Measurements from ENCODE around the gene UGT2B7.
"Not testable (repeated sequence)": the region's sequence is repeated elsewhere in the genome, so short reads cannot be mapped to it uniquely, and the experiment has no call there.

Gene UGT2B7

DNA sequence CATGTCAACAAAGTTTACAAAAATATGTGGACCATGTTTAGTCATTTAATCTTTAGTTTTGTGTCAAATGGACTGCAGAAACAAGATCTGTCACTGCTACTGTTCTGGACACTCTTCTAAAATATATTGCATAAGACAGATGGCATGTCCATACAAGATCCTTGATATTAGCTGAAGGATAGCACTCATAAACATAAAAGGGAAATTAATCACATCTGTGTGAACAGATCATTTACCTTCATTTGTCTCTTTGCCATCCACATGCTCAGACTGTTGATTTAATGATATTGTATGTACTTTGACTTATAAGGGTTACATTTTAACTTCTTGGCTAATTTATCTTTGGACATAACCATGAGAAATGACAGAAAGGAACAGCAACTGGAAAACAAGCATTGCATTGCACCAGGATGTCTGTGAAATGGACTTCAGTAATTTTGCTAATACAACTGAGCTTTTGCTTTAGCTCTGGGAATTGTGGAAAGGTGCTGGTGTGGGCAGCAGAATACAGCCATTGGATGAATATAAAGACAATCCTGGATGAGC is at the start of gene UGT2B7:
TSS of gene UGT2B7 (plus strand) at position 364 of the 546 bp plus-strand sequence. CDS start at position 411, 47 bp downstream.
- DNase-seq, result no peak

DNA sequence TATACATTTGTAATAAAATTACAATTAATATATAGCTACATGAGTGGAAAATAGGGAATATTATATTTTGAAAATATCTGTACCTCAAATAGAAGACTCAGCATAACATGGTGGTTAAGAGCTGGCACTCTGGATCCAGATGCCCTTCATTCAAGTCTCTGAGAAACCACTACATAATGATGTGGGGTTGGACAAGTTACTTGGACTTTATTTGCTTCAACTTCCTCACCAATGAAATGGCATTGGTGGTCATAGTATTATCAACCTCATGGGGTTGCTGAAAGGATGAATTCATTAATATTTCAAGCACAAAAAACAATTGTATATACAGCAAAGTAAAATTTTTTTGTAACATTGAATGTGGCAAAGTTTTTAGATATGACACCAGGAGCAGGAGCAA is 46.4 kb upstream of the UGT2B7 start:
- DNase-seq, result no peak

DNA sequence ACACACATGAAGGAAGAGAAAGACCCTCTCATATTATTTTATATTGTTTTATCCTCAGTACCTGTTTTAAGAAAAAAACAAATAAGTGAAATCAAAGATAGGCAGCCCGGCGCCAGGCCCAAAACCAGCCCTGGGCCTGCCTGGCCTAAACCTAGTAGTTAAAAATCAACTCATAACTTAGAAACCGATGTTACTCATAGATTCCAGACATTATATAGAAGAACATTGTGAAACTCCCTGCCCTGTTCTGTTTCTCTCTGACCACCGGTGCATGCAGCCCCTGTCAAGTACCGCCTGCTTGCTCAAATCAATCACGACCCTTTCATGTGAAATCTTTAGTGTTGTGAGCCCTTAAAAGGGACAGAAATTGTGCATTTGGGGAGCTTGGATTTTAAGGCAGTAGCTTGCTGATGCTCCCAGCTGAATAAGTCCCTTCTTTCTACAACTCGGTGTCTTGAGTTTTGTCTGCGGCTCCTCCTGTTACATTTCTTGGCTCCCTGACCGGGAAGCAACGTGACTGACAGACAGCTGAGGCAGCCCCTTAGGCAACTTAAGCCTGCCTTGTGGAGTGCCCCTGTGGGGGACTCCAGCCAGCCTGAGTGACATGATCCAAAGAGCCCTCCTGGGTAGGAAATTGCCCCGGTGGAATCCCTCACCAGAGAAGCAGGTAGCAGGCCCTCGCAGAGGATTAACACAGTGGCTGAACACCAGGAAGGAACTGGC is 45.3 kb upstream of the UGT2B7 start:
- DNase-seq, result not testable (repeated sequence)

DNA sequence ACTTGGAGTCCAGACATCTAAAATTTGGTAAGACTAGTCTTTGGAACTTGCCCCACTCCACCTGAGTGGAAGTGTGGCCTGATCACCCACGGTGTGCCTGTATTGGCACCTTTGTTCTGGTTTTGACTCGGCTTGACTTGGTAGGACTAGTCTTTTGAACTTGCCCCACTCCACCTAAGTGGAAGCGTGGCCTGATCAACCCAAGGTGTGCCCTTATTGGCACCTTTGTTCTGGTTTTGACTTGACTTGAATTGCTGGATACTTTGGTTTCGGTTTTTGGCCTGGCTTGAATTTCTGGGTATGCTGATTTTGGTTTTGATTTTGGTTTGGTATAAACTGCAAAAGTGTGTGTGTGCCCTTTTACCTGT is 44.7 kb upstream of the UGT2B7 start:
- no peak for DNase-seq

DNA sequence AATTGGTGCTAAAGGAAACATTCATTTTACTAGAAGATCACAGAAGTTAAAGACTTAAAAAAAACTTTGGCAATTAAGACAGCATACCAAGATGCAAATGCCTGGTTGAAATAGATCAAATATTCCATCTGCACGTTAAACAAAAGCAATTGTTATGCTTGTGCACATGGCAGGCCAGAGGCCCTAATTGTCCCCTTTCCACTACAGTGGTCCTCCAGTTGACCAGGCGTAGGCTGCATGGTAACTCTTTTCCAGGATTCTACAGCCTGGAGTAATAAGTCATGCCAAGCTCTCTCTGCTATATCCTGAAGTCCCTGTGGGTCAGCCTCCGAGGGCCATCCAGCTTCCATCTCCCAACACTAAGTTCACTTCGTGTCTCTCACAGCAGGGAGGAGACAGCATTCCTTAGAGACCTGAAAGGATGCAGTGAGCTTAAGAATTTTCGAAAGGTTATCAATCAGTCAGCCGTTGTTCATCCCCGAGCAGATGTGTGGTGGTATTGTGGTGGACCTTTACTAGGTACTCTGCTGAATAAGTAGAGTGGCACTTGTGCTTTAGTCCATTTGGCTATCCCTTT is 42.9 kb upstream of the UGT2B7 start:
- DNase-seq, result not testable (repeated sequence)

DNA sequence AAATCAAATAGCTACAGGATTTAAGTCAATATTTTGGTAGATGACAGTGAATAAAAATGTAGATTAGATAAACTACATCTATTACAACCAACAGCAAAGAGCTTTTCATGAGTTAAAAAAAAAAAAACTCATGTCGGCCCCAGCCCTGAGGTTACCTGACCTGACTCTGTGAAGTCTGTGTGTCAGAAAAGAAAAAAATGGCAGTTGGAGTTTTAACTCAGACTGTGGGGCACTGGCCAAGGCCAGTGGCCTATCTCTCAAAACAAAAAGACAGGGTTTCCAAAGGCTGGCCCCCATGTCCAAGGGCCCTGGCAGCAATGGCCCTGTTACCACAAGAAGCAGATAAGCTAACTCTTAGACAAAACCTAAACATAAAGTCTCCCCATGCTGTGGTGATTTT is 42.2 kb upstream of the UGT2B7 start:
- not testable (repeated sequence) for DNase-seq

DNA sequence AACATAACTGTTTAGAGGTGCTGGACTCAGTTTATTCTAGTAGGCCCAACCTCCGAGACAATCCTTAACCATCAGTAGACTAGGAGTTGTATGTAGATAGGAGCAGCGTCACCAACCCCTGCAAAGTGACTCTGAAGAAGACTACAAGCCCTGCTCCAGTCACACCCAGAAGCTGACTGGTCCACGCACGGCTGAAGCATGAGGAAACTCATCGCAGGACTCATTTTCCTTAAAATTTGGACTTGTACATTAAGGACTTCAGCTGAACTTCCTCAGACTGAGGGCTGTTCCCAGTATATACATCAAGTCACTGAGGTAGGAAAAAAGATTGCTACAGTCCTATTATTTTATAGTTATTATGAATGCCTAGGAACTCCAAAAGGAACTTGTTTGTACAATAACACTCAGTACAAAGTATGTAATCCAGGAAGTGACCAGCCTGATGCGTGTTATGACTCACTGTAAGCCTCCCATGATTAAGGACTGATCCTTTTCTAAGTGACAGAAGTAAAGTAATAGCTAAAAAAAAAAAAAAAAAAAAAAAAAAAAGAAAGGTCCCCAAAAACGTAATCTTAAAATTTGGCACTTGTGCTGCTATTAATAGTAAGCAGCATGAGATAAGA is 41.6 kb upstream of the UGT2B7 start:
- DNase-seq, result no peak

DNA sequence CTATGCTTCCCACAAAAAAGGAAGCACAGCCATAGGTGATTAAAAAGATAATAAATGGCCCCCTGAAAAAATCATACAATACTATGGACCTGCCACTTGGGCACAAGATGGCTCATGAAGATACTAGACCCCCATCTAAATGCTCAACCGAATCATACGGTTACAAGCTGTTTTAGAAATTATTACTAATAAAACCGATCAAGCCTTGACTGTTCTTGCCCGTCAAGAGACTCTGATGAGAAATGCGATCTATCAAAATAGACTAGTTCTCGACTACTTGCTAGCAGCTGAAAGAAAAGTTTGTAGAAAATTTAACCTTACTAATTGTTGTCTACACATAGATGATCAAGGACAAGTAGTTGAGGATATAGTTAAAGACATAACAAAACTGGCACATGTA is 40.1 kb upstream of the UGT2B7 start:
- DNase-seq, result no peak

DNA sequence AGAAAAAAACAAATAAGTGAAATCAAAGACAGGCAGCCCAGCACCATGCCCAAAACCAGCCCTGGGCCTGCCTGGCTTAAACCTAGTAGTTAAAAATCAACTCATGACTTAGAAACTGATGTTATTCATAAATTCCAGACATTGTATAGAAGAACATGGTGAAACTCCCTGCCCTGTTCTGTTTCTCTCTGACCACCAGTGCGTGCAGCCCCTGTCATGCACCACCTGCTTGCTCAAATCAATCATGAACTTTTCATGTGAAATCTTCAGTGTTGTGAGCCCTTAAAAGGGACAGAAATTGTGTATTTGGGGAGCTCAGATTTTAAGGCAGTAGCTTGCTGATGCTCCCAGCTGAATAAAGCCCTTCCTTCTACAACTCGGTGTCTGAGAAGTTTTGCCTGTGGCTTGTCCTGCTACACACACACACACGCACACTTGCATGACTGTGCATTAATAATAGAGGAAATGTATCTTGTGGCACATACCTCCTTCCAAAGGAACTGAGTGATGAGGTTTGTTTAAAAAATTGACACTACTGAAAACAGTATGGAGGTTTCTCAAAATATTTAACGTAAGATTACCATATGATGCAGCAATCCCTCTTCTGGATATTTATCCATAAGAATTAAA is 39.2 kb upstream of the UGT2B7 start:
- no peak for DNase-seq

DNA sequence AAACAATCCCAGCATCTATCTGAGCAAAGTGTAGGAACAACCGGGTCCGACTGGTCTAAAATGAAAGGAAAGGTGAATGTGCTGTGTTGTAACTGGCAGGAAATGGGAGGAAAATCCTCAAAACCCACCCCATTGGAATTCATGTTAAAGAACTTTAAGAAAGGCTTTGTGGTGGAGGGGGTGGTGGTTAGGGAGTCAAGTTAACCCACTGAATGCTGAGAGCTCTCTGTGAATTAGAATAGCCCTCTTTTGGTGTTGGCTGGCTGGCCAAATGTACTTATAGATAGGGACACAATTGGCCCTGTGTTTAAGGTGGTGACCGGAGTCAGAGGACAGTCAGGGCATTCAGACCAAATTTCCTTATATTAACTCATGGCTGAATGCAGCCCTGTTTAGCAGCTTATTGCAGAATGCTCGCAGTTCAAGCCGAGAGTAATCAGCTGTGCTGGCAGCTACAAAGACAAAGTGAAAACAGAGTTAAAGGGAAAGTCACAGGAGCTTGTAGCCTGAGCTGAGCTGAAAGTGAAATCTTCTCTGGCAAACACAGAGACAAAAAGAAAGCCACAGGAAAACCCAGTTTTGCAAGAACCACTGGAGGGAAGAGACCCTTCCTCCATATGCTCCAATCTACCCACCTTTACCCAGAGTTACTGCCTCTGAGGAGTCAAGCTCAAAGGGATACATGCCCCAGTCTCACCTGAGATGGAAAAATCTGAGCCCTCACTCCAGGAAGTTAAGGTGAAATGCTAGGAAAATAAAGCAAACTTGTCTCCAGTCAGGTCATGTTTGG is 38.5 kb upstream of the UGT2B7 start:
- no peak for DNase-seq

DNA sequence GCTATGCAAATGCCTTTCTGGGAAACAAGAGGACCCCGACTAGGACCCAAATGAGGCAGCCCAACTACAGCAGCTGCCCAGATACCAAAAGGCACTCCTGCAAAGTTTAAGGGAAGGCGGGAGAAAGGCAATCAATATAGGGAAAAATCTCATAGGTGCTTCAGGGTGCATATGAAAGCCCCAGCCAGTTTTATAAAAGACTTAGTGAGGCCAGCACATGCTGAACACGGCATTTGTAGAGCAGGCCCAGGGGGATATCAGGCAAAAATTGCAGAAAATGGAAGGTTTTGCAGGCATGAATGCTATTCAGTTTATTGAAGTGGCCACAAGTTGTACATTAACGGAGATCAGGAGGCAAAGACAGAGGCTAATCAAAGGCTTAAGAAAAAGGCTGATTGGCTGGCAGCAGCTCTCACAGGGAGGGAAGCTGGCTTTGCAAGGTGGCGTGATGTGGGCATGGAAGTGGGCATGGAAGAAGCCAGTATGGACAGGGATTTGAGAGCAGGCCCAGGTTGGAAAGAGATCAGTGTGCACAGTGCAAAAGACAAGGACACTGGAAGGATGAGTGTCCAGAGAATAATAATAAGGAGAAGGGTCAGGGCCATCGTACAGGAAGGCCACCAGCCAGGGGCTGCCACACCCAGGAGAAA is 37.7 kb upstream of the UGT2B7 start:
- no peak for DNase-seq

DNA sequence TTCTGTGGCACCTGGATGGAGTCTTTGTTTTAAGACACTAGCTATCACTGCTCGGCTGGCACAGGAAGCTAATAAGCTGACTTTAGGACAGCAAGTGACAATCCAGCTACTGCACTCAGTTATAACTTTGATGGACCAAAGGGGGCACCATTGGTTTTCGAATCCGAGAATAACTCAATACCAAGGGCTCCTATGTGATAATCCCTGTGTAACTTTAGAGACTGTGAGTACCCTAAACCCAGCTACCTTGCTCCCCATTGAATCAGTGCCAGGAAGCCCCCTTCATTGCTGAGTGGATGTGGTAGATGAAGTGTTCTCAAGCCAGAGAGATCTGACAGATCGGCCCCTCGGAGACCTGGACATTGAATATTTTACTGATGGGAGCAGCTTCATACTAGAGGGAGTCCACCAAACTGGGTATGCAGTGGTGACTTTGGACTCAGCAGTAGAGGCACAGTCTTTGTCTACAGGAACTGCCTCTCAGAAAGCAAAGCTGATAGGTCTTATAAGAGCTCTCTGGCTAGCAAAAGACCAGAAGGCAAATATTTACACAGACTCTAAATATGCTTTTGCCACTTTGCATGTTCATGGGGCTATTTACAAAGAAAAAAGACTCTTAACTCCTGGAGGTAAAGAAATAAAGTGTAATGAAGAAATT is 35.5 kb upstream of the UGT2B7 start:
- DNase-seq, result no peak

DNA sequence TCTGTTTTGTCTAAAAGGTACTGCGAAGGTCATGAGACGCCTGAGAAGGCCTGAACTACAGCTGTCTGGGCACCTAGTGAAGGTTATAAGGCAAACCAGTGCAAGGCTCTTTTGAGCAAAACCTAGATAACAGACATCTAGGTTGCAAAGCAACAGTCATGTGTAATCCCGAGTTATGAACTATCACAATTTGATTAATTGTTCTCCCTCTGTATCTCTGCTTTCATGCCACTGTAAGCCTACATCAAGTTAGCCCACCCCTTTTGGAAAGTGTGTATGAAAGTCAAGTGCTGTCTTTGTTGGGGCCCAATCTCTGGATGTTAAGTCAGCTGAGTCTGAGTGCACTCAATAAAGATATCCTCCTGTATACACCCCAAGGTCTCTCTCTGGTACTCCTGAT is 31.9 kb upstream of the UGT2B7 start:
- no peak for DNase-seq

DNA sequence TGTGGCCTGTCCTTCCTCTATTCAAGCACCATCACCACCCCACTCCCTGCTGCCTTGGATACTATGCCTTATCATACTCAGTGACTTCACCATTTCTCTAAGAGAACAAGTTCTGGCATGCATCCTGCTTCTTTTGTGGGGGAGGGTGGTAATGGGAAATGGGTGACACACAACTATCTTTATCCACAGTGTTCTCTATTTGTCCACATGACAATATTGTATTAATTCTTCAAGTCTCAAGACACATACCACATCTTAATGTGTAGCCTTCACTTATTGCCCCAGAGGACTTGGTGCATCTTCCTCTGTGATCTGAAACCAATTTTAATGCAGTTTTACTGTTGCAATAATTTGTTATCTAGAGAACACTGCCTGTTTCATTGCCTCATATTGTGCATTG is 29.3 kb upstream of the UGT2B7 start:
- no peak for DNase-seq

DNA sequence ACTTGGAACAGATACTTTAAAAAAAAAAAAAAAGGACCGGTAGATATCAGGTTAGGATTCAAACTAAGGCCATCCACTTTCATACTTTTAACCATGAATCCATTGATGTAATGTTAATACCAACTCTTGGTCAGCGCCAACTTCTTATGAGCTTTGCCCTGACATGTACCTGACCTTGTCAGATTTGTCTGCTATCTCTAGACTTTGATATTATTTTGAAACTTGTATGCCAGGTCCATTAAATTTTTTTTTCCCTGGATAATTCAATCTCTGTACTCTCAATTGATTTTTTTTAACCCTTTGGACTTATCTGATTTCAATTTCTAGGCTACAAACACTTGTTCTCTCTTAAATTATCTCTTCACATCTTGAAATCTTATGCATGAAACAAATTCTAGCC is 27.2 kb upstream of the UGT2B7 start:
- no peak for DNase-seq

DNA sequence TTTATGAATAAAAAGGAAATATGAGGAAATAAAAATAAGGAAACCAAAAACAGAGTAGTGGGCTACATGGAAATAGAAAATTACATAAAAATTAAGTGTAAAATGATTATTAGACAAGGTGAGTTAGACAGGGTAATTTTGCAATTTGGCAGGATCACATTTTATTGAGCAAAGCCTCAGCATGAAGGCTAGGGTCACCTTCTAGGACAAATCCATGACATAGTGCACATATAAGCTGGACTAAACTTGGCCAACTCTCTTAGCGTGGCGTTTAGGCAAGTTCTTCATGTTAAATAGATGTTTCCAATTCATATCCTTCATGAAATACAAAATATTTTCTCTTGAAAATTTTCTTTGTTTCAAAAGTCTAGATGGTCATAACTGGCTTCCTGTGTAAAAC is 25.7 kb upstream of the UGT2B7 start:
- DNase-seq, result no peak

DNA sequence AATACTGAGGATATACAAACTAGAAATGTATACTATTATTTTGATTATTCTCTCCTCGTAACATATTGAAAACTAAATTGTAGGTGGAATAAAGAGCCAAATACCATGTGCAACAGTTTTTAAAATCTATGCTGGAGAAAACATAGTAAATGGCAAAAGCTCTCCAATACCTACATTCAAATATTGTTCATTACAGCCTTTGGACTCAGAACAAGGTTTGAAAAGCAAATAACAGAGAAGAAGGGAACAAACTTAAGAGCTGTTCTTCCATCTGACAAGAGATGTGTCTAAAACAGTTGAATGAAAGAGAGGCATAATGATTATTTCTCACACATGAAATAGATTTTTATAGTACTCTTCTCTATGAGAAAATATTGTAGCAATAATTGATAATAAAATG is 25.0 kb upstream of the UGT2B7 start:
- DNase-seq, result no peak

DNA sequence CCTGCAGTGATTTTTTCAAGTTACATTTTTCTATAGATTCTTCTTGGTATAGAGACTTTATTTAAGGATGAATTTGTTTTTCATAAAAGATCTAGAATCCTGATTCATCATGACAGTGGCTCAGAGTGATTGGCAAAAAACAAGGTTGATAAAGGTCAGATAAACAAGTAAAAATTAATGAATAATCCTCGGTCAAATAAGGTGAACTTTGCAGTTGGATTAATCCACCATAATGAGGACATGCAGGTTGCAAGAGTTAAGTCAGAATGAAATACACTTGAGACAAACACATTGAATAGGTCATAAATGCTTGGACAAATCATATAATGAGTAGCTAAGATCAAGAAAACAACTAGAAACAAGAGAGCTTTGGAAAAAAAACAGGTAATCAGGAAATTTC is 22.9 kb upstream of the UGT2B7 start:
- DNase-seq, result no peak

DNA sequence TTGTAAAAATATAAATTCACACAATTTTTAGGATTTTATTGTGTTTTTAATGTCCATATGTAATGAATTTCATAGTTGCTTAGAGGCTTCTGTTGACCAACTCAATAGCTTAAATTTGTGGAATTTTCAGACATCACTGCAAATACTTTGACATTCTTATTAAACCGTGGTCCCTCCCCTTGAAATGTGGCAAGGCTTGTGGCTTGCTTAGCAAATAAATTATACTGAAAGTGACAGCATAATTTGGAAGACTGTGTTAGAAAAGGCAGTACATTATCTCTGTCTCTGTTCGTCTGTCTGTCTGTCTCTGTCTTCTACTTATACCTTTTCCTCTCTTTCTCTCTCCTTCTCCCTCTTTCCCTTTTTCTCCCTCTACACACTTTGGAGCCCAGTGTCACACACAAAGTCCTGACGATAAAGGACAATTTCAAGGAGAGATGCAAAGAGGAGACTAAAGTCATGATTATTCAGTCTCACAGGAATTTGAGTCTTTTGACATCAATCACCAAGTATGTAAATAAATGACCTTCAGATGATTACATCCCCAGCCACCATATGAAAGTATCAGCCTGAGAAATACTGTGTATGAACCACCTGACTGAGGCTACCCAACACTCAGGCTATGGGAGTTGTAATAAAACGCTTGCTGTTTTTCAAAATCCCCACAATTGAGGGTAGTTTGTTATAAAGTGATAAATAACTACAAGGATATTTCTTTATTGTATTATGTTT is 21.0 kb upstream of the UGT2B7 start:
- no peak for DNase-seq

DNA sequence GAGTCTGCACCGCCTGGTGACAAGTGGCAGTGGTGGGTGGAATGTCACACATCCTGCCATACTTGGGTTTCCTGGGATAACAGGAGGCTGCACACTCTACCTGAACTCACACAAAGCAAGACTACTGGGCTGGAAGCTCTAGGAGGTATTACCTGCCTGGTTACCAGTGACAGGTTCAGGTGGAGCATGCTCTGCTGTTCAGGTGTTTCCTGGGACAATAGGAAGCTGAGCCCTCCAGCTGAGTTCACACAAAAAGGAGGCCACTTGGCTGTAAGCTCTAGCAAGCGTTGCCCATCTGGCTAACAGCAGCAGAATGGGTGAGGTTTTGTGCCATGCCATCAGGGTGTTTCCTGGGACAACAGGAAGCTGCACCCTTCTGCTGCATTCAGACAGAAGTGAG is 17.4 kb upstream of the UGT2B7 start:
- DNase-seq, result no peak

DNA sequence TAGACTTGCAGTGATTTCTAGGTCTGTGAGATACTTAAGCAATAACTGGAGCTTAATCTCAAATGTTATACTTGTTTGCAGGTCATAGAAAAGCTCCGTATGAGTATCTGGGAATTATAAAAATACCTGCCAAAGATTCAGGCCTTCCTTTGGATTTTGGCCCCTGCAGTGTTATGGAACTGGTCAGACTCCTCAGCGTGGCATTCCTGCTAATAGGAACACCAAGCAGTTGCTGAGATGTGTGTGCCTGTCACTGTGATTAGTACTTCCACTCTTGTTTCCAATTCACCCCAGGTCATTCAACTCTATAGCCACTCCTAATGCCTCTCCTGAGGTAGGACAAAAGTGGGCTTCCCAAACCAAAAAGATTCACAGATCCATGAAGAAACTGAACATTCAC is 7.8 kb upstream of the UGT2B7 start:
- DNase-seq, result no peak

All from right forelimb (tissue), 1 donor.